ENCODE data around the gene STK26. TPM values are rescaled to one million over a fixed set of nuclear protein-coding genes. Genes with fewer than 3 reads are reported as not detected.

Gene STK26
- total and polyA plus RNA-seq, 4 donors: 1.6 to 8.2 (median 5.1) TPM

- no peaks in the 10 kb centered on the region for H3K4me1 ChIP-seq (ENCODE audit: control insufficient read depth, insufficient read depth, low read length)
- H3K27me3 ChIP-seq (ENCODE audit: control insufficient read depth, insufficient read depth, low read length): peaks cover 12% of the 10 kb centered on the region
- peak in 1 of 6 donors; percentile 2 for DNase-seq (ENCODE audit: low read depth in 4 of 6, low spot score in 6 of 6)
- H3K9me3 ChIP-seq (ENCODE audit: control insufficient read depth, insufficient read depth, low read length): no peaks in the 10 kb centered on the region
- no peaks in the 10 kb centered on the region for H3K36me3 ChIP-seq (ENCODE audit: control insufficient read depth, insufficient read depth, low read length)
- 70% methylated on average over 9 of the region's 9 CpGs for WGBS (ENCODE audit: insufficient coverage)
- no peak overlapping the region for H3K27ac ChIP-seq (ENCODE audit: low read depth, low read length)
- H3K4me3 ChIP-seq (ENCODE audit: low read depth, low read length): no peak overlapping the region
Measured at GRCh38 chrX:132101799-132102198, 78.7 kb downstream of the STK26 start.

GRCh38 chrX:132107291-132107690 is 84.2 kb downstream of the STK26 start:
- no peak overlapping the region for H3K4me3 ChIP-seq (ENCODE audit: low read depth, low read length)
- H3K27me3 ChIP-seq (ENCODE audit: control insufficient read depth, insufficient read depth, low read length): peaks cover 15% of the 10 kb centered on the region
- H3K4me1 ChIP-seq (ENCODE audit: control insufficient read depth, insufficient read depth, low read length): no peaks in the 10 kb centered on the region
- no peaks in the 10 kb centered on the region for H3K9me3 ChIP-seq (ENCODE audit: control insufficient read depth, insufficient read depth, low read length)
- no peak overlapping the region for H3K27ac ChIP-seq (ENCODE audit: low read depth, low read length)
- no peak for DNase-seq (ENCODE audit: low read depth in 4 of 6, low spot score in 6 of 6)
- no peaks in the 10 kb centered on the region for H3K36me3 ChIP-seq (ENCODE audit: control insufficient read depth, insufficient read depth, low read length)

GRCh38 chrX:132114607-132115006 is 91.5 kb downstream of the STK26 start:
- no peak for DNase-seq (ENCODE audit: low read depth in 4 of 6, low spot score in 6 of 6)
- peaks cover 22% of the 10 kb centered on the region for H3K27me3 ChIP-seq (ENCODE audit: control insufficient read depth, insufficient read depth, low read length)
- H3K4me3 ChIP-seq (ENCODE audit: low read depth, low read length): no peak overlapping the region
- H3K9me3 ChIP-seq (ENCODE audit: control insufficient read depth, insufficient read depth, low read length): no peaks in the 10 kb centered on the region
- H3K36me3 ChIP-seq (ENCODE audit: control insufficient read depth, insufficient read depth, low read length): no peaks in the 10 kb centered on the region
- H3K27ac ChIP-seq (ENCODE audit: low read depth, low read length): no peak overlapping the region
- H3K4me1 ChIP-seq (ENCODE audit: control insufficient read depth, insufficient read depth, low read length): no peaks in the 10 kb centered on the region

GRCh38 chrX:132115792-132116191 is 92.7 kb downstream of the STK26 start:
- Histone ChIP-seq H3K9me3 (ENCODE audit: control insufficient read depth, insufficient read depth, low read length) (no peaks in the 10 kb centered on the region), H3K27me3 (ENCODE audit: control insufficient read depth, insufficient read depth, low read length) (peaks cover 25% of the 10 kb centered on the region), H3K36me3 (ENCODE audit: control insufficient read depth, insufficient read depth, low read length) (no peaks in the 10 kb centered on the region), H3K27ac (ENCODE audit: low read depth, low read length) (peak overlapping the region; percentile 4), H3K4me1 (ENCODE audit: control insufficient read depth, insufficient read depth, low read length) (no peaks in the 10 kb centered on the region), H3K4me3 (ENCODE audit: low read depth, low read length) (no peak overlapping the region)
- DNase-seq (ENCODE audit: low read depth in 4 of 6, low spot score in 6 of 6): no peak
- whole genome bisulfite sequencing (ENCODE audit: insufficient coverage): 54% methylated on average over 2 of the region's 5 CpGs

- H3K27ac ChIP-seq (ENCODE audit: low read depth, low read length): no peak overlapping the region
- H3K36me3 ChIP-seq (ENCODE audit: control insufficient read depth, insufficient read depth, low read length): no peaks in the 10 kb centered on the region
- no peak overlapping the region for H3K4me3 ChIP-seq (ENCODE audit: low read depth, low read length)
- WGBS (ENCODE audit: insufficient coverage): 90% methylated on average over 3 of the region's 4 CpGs
- H3K27me3 ChIP-seq (ENCODE audit: control insufficient read depth, insufficient read depth, low read length): peaks cover 25% of the 10 kb centered on the region
- H3K4me1 ChIP-seq (ENCODE audit: control insufficient read depth, insufficient read depth, low read length): no peaks in the 10 kb centered on the region
- no peak for DNase-seq (ENCODE audit: low read depth in 4 of 6, low spot score in 6 of 6)
- no peaks in the 10 kb centered on the region for H3K9me3 ChIP-seq (ENCODE audit: control insufficient read depth, insufficient read depth, low read length)
Measured at GRCh38 chrX:132118358-132118757, 95.3 kb downstream of the STK26 start.

- no peak overlapping the region for H3K4me3 ChIP-seq (ENCODE audit: low read depth, low read length)
- H3K27me3 ChIP-seq (ENCODE audit: control insufficient read depth, insufficient read depth, low read length): peaks cover 25% of the 10 kb centered on the region
- no peaks in the 10 kb centered on the region for H3K9me3 ChIP-seq (ENCODE audit: control insufficient read depth, insufficient read depth, low read length)
- DNase-seq (ENCODE audit: low read depth in 4 of 6, low spot score in 6 of 6): no peak
- H3K36me3 ChIP-seq (ENCODE audit: control insufficient read depth, insufficient read depth, low read length): no peaks in the 10 kb centered on the region
- H3K27ac ChIP-seq (ENCODE audit: low read depth, low read length): no peak overlapping the region
- no CpG with 5 or more reads among the region's 3 CpGs for WGBS (ENCODE audit: insufficient coverage)
- H3K4me1 ChIP-seq (ENCODE audit: control insufficient read depth, insufficient read depth, low read length): no peaks in the 10 kb centered on the region
Measured at GRCh38 chrX:132119283-132119682, 96.2 kb downstream of the STK26 start.

- Histone ChIP-seq H3K27me3 (ENCODE audit: control insufficient read depth, insufficient read depth, low read length) (peaks cover 23% of the 10 kb centered on the region), H3K4me3 (ENCODE audit: low read depth, low read length) (no peak overlapping the region), H3K4me1 (ENCODE audit: control insufficient read depth, insufficient read depth, low read length) (no peaks in the 10 kb centered on the region), H3K27ac (ENCODE audit: low read depth, low read length) (no peak overlapping the region), H3K9me3 (ENCODE audit: control insufficient read depth, insufficient read depth, low read length) (no peaks in the 10 kb centered on the region), H3K36me3 (ENCODE audit: control insufficient read depth, insufficient read depth, low read length) (no peaks in the 10 kb centered on the region)
- 49% methylated on average over 11 of the region's 12 CpGs for WGBS (ENCODE audit: insufficient coverage)
- no peak for DNase-seq (ENCODE audit: low read depth in 4 of 6, low spot score in 6 of 6)
Measured at GRCh38 chrX:132119821-132120515, 96.9 kb downstream of the STK26 start.

GRCh38 chrX:132120913-132121312 is 97.8 kb downstream of the STK26 start:
- no peak overlapping the region for H3K27ac ChIP-seq (ENCODE audit: low read depth, low read length)
- WGBS (ENCODE audit: insufficient coverage): 70% methylated on average over 2 of the region's 4 CpGs
- no peaks in the 10 kb centered on the region for H3K36me3 ChIP-seq (ENCODE audit: control insufficient read depth, insufficient read depth, low read length)
- H3K27me3 ChIP-seq (ENCODE audit: control insufficient read depth, insufficient read depth, low read length): peaks cover 22% of the 10 kb centered on the region
- no peaks in the 10 kb centered on the region for H3K9me3 ChIP-seq (ENCODE audit: control insufficient read depth, insufficient read depth, low read length)
- H3K4me3 ChIP-seq (ENCODE audit: low read depth, low read length): no peak overlapping the region
- H3K4me1 ChIP-seq (ENCODE audit: control insufficient read depth, insufficient read depth, low read length): no peaks in the 10 kb centered on the region
- DNase-seq (ENCODE audit: low read depth in 4 of 6, low spot score in 6 of 6): no peak

Other genes starting within 250 kb of the STK26 start
- gene FRMD7, start 104.7 kb downstream of the STK26 start, total RNA-seq: 1 to 10 TPM in 1 of 2 donors, under 1 TPM in 1; 0.59 to 2.4 TPM
- under 1 TPM; 0.13 to 0.29 TPM for gene FRMD7, start 104.7 kb downstream of the STK26 start, polyA plus RNA-seq (ENCODE audit: insufficient read length in 2 of 2)
- 10 to 100 TPM; 23.7 to 25.2 TPM for gene RAP2C, start 196.1 kb downstream of the STK26 start, total RNA-seq
- gene RAP2C, start 196.1 kb downstream of the STK26 start, polyA plus RNA-seq (ENCODE audit: insufficient read length in 2 of 2): 10 to 100 TPM; 23.9 to 30.7 TPM

All from spinal cord (tissue), 10 donors.